Fibroblast of peridontal ligament (primary cell): Measurements from ENCODE around the gene MCM3AP.

Experiments
- DNase-seq: peaks from one replicate; pipeline ENCODE4 v3.0.0-alpha.2; 2010; ENCODE audit errors: extremely low read depth

MCM3AP gene

GRCh38 chr21:46285206-46285661, at the start of gene MCM3AP:
MCM3AP (minus strand) TSS chr21:46285611; CDS start chr21:46285286, 325 bp downstream.
- DNase-seq, result no peak

- no peak for DNase-seq
These were observed 49.1 kb upstream of the MCM3AP start for GRCh38 chr21:46334351-46335140.

- DNase-seq, result no peak
These were observed 44.4 kb upstream of the MCM3AP start for GRCh38 chr21:46329796-46330195.

- no peak for DNase-seq
These were observed 42.7 kb upstream of the MCM3AP start for GRCh38 chr21:46328151-46328550.

- DNase-seq, result no peak
These were observed 42.3 kb upstream of the MCM3AP start for GRCh38 chr21:46327711-46328110.

- DNase-seq, result no peak
These were observed 40.8 kb upstream of the MCM3AP start for GRCh38 chr21:46326110-46326703.

- DNase-seq, result peak; percentile 17
These were observed 39.9 kb upstream of the MCM3AP start for GRCh38 chr21:46325073-46325912.

GRCh38 chr21:46324390-46325072, 39.1 kb upstream of the MCM3AP start:
- peak; percentile 61 for DNase-seq

GRCh38 chr21:46323710-46324389, 38.4 kb upstream of the MCM3AP start, which contains the start of the genes C21orf58 and PCNT:
C21orf58 (minus strand) TSS chr21:46323870; CDS start chr21:46322738, 1,132 bp downstream.
PCNT (plus strand) TSS chr21:46324156; CDS start chr21:46324229, 73 bp downstream.
- peak; percentile 96 for DNase-seq

GRCh38 chr21:46323227-46323709, 37.9 kb upstream of the MCM3AP start:
- DNase-seq, result no peak

GRCh38 chr21:46322351-46323226, 37.2 kb upstream of the MCM3AP start:
- peak; percentile 23 for DNase-seq

GRCh38 chr21:46320331-46320801, 35.0 kb upstream of the MCM3AP start:
- DNase-seq, result no peak

- DNase-seq, result no peak
These were observed 33.8 kb upstream of the MCM3AP start for GRCh38 chr21:46319186-46319585.

GRCh38 chr21:46318464-46318845, 33.0 kb upstream of the MCM3AP start:
- DNase-seq, result no peak

- no peak for DNase-seq
These were observed 32.5 kb upstream of the MCM3AP start for GRCh38 chr21:46317710-46318463.

GRCh38 chr21:46316708-46317324, 31.4 kb upstream of the MCM3AP start:
- DNase-seq, result no peak

- DNase-seq, result no peak
These were observed 29.1 kb upstream of the MCM3AP start for GRCh38 chr21:46314441-46315020.

- DNase-seq, result no peak
These were observed 27.5 kb upstream of the MCM3AP start for GRCh38 chr21:46312949-46313348.
